NCI-H774 (cell line): ENCODE data around the gene NAXE.
"Not testable (repeated sequence)": the region's sequence is repeated elsewhere in the genome, so short reads cannot be mapped to it uniquely, and the experiment has no call there.

Experiments used
- DNase-seq: peaks from one replicate; lab custom pipeline; 2025; lab: John Stamatoyannopoulos, UW

NAXE gene

DNA sequence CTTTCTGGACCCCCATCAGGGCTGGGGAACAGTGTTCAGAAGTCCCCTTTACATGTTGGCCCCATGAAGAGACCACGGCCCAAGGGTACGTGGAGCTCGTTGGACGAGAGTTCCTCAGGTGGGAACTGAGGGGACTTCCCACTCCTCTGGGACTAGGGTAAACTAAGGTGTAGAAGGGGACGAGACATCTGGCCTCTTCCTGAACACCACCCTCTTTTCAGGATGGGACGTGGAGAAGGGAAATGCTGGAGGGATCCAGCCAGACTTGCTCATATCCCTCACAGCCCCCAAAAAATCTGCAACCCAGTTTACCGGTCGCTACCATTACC is 2.0 kb downstream of the NAXE start:
- DNase-seq = no peak

DNA sequence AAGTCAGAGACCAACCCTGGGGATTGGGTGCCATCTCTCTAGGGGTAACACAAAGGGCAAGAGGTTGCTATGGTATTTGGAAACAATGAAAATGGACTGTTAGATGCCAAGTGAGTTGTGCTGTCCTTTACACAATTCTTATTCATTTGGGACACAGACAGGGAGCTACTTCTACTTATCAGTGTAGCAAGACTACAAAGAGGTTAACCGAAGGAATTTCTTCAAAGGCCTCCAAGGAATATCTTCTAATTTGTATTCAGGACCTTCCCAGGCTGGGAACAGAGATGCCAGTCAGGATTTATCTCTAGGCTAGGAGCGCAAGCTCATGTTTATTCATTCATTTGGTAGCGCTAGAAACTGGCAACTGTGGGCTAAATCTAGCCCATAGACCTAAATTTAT is 2.6 kb downstream of the NAXE start:
- DNase-seq = no peak

DNA sequence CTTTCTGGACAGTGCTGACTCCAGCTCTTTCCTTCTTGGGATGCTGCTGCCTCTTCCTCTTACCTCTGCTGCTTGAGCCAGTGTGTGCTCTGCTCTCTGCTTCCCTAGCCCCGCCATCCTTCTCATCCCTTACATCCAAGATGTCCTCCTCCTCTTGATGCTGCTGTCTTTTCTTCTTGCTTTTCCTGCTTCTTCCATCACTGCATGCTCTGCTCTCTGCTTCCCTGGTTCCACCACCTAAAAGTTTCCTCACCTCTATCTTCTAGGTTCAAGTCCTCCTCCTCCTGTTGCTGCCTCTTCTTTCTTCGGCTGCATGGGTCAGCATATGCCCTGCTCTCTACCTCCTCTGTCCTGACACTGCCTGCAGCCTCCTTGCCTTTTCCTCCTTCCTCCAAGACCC is 3.4 kb downstream of the NAXE start:
- no peak for DNase-seq

DNA sequence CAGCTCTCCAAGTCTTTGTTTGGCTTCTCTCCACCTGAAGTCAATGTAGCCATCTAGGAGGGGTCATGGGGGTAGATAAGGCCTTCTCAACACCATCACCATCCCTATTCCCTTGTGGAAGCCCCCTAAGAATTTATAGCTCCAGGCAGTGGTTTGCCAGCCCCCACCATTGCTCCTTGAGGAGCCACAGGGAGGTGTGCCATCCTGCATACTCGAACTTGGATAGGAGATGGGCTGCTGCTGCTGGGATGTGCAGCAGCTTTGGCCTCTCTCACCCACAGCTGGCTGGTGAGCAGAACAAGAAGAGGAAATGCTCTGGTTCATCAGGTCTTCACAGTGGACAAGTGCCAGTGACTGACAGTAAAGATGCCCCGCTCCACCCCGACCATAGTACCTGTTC is 4.8 kb downstream of the NAXE start:
- no peak for DNase-seq

DNA sequence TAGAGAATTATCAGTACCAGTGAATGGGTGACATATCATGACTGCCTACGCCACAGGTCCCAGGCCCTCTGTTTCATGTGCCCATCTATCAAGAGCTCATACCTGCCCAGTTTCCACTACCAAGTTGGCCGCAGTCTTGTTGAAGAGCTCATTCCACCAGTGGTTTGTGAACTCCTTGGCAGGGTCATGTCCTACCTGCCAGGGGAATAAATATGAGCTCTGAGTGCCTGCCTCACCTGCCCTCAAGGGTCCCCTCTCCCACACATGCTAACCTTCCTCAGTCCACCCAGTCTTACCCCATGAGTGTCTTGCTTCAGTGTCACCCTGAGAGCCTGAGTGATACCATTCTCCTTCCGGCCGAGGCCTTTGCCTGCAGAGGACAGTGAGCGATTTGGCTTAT is 6.5 kb downstream of the NAXE start:
- DNase-seq = no peak

DNA sequence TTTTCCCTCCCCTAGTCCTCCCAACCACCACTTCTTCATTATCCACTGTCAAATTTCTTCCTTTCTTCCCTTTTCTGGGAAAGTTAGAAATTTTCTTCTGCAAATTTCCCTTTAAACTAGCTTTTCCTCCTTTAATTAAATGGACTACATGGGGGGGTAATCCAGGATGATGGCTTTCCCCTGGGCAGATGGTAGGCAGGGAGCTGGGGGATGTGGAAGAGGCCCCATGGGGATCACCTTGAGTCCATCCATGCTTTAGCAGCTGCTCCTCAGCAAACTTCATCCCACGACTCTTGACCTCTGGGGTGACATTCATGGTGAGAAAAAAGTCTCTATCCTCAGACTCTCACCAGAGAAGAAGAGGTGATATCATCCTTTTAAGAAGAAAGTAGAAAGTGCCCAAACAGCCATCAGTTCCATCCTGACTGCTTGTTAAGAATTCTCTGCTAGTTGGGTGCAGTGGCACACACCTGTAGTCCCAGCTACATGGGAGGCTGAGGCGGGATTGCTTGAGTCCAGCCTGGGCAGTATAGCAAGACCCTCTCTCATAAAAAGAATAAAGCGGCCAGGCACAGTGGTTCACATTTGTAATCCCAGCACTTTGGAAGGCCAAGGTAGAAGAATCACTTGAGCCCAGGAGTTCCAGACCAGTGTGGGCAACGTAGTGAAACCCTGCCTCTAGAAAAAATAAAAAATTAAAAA is 7.3 kb downstream of the NAXE start:
- no peak for DNase-seq

DNA sequence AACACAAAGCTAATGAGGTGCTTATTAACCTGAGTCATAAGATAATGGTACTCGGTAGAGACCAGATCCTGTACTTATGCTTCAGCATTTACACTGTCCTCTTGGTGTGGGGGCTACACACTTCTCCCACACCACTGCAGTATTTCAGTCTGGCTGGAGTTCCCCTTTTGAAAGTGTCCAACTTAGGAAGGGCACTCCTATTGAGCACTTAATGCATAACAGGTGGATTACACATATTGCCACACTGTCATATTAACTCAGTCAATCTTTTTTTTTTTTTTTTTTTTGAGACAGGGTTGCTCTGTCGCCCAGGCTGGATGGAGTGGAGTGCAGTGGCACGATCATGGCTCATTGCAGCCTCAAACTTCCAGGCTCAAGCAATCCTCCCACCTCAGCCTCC is 8.2 kb downstream of the NAXE start:
- no peak for DNase-seq

DNA sequence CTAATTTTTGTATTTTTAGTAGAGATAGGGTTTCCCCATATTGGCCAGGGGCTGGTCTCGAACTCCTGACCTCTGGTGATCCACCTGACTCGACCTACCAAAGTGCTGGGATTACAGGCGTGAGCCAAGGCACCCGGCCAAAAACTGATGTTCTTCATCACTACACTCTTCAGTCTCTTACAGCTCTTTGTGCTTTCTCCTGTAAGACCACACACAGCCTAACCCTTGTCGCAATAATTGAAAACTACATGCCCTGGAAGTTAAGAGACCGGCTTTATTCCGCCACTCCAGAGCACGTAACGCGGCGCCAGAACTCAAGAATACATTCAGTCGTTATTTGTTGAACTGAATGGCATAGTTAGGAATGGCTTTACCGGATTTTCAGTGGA is 9.2 kb downstream of the NAXE start:
- DNase-seq = no peak

DNA sequence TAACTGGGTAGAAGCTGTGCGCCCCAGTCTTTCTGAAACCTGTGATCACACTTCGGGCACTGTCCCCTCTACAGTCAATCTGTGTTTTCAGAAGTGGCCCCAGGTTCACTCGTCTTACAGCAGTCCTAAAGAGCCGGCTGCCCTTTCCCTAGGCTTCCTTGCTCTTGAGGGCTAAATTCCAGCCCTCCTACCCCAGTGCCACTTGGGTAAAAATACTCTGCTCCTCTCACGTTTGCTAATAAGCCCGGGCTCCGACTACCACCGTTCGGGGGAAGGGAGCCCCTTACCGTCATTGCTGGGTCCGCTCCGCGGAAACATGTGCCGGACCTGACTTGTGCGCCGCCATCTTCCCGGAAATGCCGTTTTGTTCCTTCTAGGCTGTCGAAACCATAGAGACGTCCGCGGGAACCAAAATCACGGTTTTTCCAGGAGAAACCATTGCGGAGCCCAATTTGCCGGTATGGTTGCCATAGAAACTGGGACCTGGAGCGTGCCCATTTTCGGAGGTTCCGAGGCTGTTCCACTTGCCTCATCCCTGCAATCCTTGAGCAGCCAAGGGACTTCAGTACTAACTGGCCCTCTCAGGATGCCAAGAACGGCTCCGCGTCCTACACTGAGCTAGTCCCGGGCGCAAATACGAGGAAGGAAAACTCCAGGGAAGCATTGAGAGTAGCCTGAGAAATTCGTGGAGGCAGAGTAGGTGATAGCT is 9.7 kb downstream of the NAXE start, which contains the start of gene GPATCH4:
GPATCH4 (minus strand) TSS at position 358 of the 709 bp plus-strand sequence.
- peak; percentile 71 for DNase-seq

DNA sequence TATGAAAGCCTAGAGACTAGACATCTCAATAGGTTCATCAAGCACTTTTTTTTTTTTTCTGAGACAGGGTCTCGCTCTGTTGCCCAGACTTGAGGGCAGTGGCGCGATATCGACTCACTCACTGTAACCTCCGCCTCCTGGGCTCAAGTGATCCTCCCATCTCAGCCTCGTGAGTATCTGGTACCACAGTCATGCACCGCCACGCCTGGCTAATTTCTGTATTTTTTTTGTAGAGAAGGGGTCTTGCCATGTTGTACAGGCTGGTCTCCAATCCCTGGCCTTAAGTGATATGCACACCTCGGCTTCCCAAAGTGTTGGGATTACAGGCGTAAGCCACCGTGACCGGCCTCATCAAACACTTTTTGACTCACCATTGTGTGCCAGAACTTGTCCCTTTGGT is 10.3 kb downstream of the NAXE start:
- DNase-seq = no peak

DNA sequence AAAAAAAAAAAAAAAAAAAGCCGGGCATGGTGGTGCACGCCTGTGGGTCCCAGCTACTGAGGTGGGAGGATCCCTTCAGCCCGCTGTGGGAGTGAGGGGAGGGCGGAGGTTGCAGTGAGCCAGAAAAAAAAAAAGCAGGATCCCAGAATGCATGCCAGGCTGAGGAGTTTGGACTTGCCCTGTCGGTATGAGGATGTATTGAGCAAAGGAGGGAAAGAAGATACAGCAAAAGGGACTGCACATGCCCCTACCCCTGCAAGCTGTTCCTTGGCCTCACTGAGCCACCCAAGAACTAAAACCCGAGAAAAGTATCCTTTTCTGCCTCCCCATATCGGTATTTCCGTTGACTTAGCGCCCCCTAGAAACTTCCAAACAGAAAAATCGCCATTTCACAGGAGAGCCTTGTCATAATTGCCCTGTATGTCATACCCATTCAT is 11.0 kb downstream of the NAXE start:
- DNase-seq = no peak

DNA sequence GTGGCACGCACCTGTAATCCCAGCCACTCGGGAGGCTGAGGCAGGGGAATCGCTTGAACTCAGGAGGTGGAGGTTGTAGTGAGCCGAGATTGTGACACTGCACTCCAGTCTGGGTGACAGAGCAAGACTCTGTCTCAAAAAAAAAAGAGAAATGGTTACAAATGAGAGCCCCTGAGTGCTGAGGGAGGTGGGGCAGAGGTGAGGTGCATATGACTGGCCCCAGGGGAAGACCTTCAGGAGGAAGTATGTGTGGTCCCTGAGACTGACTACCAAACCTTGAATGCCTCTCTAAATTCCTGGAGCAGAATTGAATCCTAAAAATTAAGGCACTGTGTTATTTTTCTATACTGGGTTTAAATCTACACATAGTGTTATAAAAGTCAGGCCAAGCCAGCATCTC is 15.8 kb downstream of the NAXE start:
- not testable (repeated sequence) for DNase-seq

DNA sequence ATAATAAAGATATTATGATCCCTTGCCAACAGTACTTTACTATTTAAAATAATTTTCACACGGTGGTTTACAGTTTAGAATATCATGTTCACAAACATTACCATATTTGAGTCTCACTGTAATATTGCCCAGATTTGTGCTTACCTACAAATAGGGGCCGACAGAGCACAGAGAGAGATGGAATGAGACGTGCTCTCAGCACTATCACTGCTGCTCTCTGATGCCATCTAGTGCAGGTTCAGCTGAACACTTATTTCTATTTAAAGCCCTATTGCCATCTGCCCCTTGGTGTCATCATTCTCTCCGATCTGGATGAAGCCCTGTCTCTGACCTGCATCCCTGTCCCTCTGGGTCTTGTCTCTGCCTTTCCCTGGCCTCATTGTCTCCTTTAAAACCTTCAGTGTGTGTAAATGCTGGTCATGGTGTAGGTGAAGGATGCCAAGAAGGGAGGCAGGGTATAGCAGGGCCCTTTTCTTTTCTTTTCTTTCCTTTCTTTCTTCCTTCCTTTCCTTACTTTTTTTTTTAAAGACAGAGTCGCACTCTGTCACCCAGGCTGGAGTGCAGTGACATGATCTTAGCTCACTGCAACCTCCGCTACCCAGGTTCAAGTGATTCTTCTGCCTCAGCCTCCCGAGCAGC is 16.6 kb downstream of the NAXE start:
- peak; percentile 55 for DNase-seq

DNA sequence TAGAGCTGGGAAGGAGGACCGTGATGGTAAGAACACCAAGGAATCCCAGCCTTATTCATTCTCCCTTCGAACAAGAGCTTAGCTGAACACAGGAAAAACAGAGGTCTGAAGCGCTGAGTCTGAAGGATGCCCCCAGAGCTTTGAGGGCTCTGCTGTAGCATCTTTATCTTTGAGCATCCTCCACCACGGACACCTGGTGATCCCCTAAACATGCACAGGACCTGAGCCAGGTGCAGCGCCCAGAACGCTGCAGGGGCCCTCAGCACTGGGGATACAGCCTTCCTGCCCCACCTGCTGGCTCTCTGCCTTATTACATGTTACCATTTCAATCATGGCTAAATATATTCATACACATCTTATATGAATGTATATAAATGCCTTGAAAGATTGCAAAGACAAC is 17.4 kb downstream of the NAXE start:
- DNase-seq = peak; percentile 35

DNA sequence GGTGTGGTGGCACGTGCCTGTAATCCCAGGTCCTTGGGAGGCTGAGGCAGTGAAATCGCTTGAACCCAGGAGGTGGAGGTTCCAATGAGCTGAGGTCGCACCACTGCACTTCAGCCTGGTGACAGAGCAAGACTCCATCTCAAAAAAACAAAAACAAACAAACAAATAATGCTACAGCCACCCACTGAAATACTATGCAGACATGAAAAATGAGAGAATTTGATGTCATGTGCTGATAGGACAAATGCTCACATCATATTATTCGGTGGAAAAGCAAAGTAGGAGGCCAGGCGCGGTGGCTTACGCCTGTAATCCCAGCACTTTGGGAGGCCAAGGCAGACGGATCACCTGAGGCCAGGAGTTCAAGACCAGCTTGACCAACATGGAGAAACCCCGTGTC is 18.5 kb downstream of the NAXE start:
- not testable (repeated sequence) for DNase-seq

DNA sequence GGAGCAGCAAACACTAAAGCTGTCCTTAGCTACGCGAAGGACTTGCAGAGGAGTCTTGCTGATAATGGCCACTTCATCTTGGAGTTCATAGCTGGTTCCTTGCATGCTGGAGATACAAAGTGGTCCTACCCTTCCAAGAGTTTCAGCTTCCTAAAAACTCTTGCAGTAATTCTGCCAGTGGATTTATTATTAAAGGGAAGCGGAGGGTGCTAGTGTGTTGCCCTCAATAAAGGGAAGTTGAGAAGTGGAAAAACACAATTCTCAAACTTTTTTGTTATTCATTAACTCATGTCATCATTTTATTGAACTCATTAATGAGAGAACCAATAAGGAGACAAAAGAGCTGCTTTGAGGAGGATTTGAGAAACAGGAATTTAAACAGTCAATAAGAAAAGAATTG is 21.1 kb downstream of the NAXE start:
- DNase-seq = no peak

DNA sequence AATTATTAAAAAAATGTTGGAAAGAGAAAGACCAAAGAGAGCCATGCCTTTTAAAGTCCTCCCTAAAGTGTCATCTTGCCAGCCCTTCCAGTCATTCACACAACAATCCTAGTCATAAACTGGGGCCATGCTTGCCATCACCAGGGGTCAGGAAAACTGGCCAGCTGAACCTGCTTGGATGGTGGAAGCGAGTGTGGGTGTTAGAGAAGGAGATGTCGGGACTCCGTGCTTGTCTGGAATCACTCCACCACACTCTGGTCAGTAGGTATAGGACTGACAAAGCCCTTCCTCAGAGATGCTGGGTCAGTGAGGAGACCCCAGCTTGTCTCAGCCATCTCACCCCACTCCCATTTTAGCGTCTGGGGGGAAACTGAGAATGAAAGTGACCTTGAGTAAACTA is 24.4 kb downstream of the NAXE start:
- no peak for DNase-seq

DNA sequence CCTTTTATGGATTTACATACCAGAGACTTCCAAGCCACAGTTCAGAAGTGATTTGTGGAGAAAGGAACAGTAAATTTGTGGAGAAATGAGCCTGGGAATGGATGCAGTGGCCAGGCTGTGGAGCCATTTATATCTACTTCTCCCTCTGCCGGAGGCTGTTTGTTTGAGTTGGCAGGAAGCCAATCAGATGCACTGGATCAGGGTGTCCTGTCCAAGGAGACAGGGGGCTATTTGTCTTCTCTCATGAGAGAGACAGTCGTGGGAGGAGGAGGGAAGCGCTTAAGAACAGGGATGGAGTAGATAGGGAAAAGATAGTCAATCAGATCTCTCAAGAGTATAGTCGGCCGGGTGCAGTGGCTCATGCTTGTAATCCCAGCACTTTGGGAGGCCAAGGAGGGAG is 24.9 kb downstream of the NAXE start:
- peak; percentile 14 for DNase-seq

DNA sequence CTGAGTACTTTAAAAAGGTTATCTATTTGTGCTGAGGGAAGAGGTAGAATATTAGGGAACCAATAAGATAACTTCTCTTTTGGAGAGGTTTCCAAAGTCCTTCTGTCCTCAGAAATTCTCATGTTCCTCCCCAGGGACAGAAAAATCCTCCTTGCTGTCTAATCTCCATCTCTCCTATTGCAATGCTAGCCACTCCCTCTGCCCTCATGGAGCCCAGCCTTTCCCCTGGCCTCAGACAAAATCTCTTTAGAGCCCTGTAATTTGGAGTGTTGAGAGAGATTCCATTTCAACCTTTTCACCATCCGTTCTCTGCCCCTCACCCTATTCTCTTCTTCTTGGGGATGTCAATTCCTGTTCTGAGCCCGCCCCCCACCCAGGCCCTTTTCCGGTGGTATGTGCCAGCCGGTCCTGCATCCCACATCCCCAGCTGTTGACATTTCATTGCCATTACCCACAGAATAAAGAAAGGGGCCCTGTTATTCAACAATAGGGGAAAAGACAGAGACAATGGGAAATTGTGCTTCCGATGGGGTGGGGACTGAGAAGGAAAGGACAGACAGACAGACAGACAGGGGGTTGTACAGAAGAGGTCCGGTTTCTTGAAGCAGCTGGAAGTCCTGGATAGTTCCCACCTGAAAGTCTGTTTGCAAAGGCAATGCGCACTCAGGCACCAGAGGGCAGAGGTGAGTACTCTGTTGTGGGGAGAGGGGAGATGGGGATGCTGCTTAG is 27.4 kb downstream of the NAXE start, which contains the start of gene HAPLN2:
HAPLN2 (plus strand) TSS at position 563 of the 729 bp plus-strand sequence. CDS start 4,076 bp downstream, outside the sequence.
- DNase-seq = peak; percentile 16

DNA sequence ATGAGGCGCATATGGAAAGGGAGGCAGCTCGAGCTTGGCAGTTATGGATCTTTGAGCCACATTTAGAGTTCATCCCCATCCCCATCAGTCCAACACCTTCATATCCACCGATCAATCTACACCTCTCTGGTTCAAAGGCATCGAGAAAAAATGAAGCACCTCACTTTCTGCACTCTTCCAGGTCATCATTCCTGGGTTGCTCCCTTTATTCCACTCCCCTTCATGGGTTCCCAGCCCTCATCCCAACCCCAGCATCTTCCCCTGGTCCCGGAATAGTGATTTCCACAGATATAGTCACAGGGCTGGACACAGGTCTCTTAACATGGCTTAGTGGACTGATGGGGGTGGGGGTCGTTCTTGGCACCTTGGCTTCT is 28.0 kb downstream of the NAXE start:
- no peak for DNase-seq

DNA sequence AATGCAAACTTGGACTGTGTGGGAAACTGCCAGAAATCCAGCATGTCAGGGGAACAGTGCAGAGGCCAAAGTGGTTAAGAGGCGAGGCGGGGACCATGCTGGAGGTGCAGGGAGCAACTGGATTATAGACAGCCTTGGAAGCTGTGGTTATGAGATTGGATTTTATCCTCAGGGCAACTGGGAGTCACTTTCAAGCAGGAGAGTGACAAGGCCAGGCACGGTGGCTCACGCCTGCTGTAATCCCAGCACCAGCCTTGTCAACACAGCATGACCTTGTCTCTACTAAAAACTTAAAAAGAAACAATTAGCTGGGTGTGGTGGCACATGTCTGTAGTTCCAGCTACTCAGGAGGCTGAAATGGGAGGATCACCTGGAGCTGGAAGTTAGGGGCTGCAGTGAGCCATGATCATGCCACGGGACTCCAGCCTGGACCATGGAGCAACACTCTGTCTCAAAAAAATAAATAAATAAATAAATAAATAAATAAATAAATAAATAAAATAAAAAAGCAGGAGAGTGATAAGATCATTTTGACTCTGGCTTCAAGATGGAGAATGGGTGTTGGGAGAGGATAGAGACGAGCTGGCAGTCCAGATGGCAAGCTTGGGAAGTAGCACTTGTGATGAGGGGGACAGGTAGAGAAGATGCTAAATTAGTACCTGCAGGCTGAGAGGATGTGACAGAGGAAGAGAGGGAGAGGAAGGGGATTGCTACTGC is 31.2 kb downstream of the NAXE start:
- DNase-seq = no peak
